ENCODE measurements around the gene PLXNB3.
"Not testable (repeated sequence)": the region's sequence is repeated elsewhere in the genome, so short reads cannot be mapped to it uniquely, and the experiment has no call there.

DNA sequence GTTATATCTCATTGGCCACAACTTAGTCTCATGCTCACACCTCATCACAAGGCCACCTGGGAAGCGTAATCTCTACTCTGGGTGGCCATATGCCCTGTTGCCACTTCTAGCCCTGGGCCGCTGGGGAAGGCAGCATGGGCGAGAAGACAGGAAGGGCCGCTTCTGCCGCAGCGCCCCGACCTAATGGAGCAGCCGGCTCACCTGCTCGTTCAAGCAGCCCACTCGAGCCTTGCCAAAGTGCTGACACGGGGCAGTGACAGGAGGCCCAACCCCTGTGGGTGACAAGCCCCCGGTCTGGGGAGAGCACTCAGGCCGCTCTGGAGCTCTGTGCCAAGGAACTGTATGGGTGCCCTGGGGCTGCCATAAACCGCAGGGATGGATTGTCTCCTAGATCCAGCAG, 21.9 kb upstream of the PLXNB3 start:
- not testable (repeated sequence) for TF ChIP-seq POLR2AphosphoS5 (IDR thresholded peaks at IDR 0.05; ENCODE audit: low read depth, low read length)
- TF ChIP-seq, protein P1, sequence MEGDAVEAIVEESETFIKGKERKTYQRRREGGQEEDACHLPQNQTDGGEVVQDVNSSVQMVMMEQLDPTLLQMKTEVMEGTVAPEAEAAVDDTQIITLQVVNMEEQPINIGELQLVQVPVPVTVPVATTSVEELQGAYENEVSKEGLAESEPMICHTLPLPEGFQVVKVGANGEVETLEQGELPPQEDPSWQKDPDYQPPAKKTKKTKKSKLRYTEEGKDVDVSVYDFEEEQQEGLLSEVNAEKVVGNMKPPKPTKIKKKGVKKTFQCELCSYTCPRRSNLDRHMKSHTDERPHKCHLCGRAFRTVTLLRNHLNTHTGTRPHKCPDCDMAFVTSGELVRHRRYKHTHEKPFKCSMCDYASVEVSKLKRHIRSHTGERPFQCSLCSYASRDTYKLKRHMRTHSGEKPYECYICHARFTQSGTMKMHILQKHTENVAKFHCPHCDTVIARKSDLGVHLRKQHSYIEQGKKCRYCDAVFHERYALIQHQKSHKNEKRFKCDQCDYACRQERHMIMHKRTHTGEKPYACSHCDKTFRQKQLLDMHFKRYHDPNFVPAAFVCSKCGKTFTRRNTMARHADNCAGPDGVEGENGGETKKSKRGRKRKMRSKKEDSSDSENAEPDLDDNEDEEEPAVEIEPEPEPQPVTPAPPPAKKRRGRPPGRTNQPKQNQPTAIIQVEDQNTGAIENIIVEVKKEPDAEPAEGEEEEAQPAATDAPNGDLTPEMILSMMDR (IDR thresholded peaks at IDR 0.05) = not testable (repeated sequence)
- TF ChIP-seq, protein P2, sequence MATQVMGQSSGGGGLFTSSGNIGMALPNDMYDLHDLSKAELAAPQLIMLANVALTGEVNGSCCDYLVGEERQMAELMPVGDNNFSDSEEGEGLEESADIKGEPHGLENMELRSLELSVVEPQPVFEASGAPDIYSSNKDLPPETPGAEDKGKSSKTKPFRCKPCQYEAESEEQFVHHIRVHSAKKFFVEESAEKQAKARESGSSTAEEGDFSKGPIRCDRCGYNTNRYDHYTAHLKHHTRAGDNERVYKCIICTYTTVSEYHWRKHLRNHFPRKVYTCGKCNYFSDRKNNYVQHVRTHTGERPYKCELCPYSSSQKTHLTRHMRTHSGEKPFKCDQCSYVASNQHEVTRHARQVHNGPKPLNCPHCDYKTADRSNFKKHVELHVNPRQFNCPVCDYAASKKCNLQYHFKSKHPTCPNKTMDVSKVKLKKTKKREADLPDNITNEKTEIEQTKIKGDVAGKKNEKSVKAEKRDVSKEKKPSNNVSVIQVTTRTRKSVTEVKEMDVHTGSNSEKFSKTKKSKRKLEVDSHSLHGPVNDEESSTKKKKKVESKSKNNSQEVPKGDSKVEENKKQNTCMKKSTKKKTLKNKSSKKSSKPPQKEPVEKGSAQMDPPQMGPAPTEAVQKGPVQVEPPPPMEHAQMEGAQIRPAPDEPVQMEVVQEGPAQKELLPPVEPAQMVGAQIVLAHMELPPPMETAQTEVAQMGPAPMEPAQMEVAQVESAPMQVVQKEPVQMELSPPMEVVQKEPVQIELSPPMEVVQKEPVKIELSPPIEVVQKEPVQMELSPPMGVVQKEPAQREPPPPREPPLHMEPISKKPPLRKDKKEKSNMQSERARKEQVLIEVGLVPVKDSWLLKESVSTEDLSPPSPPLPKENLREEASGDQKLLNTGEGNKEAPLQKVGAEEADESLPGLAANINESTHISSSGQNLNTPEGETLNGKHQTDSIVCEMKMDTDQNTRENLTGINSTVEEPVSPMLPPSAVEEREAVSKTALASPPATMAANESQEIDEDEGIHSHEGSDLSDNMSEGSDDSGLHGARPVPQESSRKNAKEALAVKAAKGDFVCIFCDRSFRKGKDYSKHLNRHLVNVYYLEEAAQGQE (IDR thresholded peaks at IDR 0.05; ENCODE audit: insufficient read depth in 1 of 2, low read depth in 2 of 2, low read length in 1 of 2) = not testable (repeated sequence)
